ENCODE data around the gene GALR3. TPM values are rescaled to one million over a fixed set of nuclear protein-coding genes. Genes with fewer than 3 reads are reported as not detected.

The GALR3 gene
- not detected in 2 replicates for total RNA-seq

GRCh38 chr22:37823134-37823985, at the start of gene GALR3:
Gene GALR3, plus strand, starts transcription at chr22:37823382. Its CDS starts 25 bp downstream, at chr22:37823407.

GRCh38 chr22:37807410-37808293, 15.5 kb upstream of the GALR3 start, which contains the start of gene GCAT:
Gene GCAT, plus strand, starts transcription at chr22:37807934. Its CDS starts 34 bp downstream, at chr22:37807968.

GRCh38 chr22:37849089-37849751, 26.0 kb downstream of the GALR3 start, which contains the start of gene EIF3L:
Gene EIF3L, plus strand, starts transcription at chr22:37849419. Its CDS starts 31 bp downstream, at chr22:37849450.

Other genes with a start within 250 kb of the GALR3 start
- not detected in 2 replicates for gene LGALS2, start 243.3 kb upstream of the GALR3 start, total RNA-seq
- gene GGA1, start 214.5 kb upstream of the GALR3 start, total RNA-seq = 37.8 and 39.0 TPM in 2 replicates
- 9.6 and 11.7 TPM in 2 replicates for gene SH3BP1, start 183.7 kb upstream of the GALR3 start, total RNA-seq
- 6.4 and 13.8 TPM in 2 replicates for gene PDXP, start 164.7 kb upstream of the GALR3 start, total RNA-seq
- 8,521 and 11,768 TPM in 2 replicates for gene LGALS1, start 147.7 kb upstream of the GALR3 start, total RNA-seq
- 31.1 and 42.5 TPM in 2 replicates for gene NOL12, start 137.0 kb upstream of the GALR3 start, total RNA-seq
- 192 and 230 TPM in 2 replicates for gene TRIOBP, start 126.3 kb upstream of the GALR3 start, total RNA-seq
- gene GCAT, start 15.4 kb upstream of the GALR3 start, total RNA-seq = 28.2 and 30.2 TPM in 2 replicates
- gene ANKRD54, start 21.0 kb downstream of the GALR3 start, total RNA-seq = 28.9 and 41.1 TPM in 2 replicates
- gene EIF3L, start 26.0 kb downstream of the GALR3 start, total RNA-seq = 290 and 298 TPM in 2 replicates
- gene MICALL1, start 82.9 kb downstream of the GALR3 start, total RNA-seq = 37.2 and 38.0 TPM in 2 replicates
- 0.33 and 0.62 TPM in 2 replicates for gene C22orf23, start 130.2 kb downstream of the GALR3 start, total RNA-seq
- 34.7 and 51.5 TPM in 2 replicates for gene POLR2F, start 130.3 kb downstream of the GALR3 start, total RNA-seq
- not detected in 2 replicates for gene SOX10, start 161.2 kb downstream of the GALR3 start, total RNA-seq
- 6.5 and 12.2 TPM in 2 replicates for gene PICK1, start 234.0 kb downstream of the GALR3 start, total RNA-seq